Measurements from ENCODE around the gene GRIP2.
A peak's percentile ranks its signal among the peaks of the same experiment; 100 is the strongest.

GRIP2 gene

DNA sequence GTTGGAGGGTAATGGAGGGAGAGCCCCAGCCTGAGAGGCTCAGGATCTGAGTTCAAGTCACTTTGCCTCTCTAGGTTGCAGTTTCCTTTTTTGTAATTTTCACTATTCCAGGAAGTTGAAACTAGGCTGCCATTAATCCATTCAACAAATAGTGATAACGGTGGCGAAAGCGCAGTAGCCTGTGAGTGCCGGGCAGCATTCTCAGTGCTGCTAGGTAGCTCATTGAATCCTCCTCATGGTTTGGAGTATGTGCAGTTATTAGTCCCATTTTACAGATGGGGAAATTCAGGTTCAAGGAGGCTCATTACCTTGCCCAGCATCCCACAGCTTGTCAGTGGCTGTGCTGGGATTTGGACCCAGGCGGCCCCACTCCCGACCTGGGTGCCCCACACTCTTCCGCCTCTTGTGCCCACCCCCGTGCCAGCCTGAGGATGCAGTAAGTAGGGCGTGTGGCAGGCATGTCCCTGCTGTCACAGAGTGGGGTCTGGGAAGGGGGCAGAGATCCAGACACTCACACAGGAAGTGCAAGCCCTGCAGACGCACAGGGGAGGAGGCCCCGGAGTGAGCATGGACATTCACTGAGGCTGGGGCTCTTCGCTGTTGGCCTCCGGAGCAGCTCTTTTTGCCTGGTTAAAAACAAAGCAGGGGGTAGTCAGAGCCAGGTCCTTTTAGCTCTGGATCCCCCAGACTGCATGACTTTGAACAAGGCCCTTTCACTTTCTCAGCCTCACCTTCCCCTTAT, 79.0 kb downstream of the GRIP2 start:
- Mint-ChIP-seq H3K27me3 (ENCODE audit: low read depth, poor library complexity) (peaks cover 3% of the 10 kb centered on the region), H3K4me1 (peaks cover 43% of the 10 kb centered on the region), H3K27ac (peak overlapping the region; percentile 39), H3K36me3 (ENCODE audit: low read depth) (peaks cover 42% of the 10 kb centered on the region), H3K4me3 (no peak overlapping the region), H3K9me3 (no peaks in the 10 kb centered on the region)
- no peak for DNase-seq
- TF ChIP-seq, protein P1, sequence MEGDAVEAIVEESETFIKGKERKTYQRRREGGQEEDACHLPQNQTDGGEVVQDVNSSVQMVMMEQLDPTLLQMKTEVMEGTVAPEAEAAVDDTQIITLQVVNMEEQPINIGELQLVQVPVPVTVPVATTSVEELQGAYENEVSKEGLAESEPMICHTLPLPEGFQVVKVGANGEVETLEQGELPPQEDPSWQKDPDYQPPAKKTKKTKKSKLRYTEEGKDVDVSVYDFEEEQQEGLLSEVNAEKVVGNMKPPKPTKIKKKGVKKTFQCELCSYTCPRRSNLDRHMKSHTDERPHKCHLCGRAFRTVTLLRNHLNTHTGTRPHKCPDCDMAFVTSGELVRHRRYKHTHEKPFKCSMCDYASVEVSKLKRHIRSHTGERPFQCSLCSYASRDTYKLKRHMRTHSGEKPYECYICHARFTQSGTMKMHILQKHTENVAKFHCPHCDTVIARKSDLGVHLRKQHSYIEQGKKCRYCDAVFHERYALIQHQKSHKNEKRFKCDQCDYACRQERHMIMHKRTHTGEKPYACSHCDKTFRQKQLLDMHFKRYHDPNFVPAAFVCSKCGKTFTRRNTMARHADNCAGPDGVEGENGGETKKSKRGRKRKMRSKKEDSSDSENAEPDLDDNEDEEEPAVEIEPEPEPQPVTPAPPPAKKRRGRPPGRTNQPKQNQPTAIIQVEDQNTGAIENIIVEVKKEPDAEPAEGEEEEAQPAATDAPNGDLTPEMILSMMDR (IDR thresholded peaks at IDR 0.05) = no peak

DNA sequence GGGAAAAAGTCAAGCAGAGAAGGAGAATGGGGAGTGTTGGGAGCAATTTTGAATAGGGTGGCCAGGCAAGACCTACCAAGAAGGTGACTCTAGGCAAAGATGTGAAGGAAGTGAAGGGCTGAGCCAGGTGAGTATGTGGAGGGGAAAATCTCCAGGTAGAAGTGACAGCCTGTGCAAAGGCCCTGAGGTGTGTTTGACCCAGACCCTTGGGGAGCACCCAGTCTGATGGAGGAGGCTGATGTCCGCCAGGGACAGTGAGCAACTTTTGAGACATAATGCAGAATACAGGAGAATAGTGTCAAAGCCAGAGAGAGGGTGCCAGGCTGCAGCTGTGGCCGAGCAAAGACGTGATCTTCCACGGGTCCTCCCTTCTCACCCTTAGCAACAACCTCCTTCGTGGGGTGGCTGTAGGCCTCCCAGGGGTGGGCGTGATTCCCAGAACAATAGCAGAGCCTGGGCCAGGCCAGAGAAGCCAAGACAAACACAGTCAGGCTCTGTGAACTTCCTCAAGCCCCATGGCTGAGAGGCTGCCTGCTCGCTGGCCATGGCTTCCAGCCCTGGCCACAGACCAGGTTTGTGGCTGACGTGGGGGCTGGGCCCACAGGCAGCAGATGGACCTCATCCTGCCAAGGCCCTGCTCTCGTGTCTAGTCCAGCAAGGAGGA, 79.7 kb downstream of the GRIP2 start:
- peaks cover 43% of the 10 kb centered on the region for H3K4me1 Mint-ChIP-seq
- H3K27me3 Mint-ChIP-seq (ENCODE audit: low read depth, poor library complexity) = peaks cover 3% of the 10 kb centered on the region
- no peak for DNase-seq
- H3K4me3 Mint-ChIP-seq = no peak overlapping the region
- H3K27ac Mint-ChIP-seq = peak overlapping the region; percentile 39
- no peaks in the 10 kb centered on the region for H3K9me3 Mint-ChIP-seq
- peaks cover 42% of the 10 kb centered on the region for H3K36me3 Mint-ChIP-seq (ENCODE audit: low read depth)
- TF ChIP-seq, protein P1 (IDR thresholded peaks at IDR 0.05) = no peak

DNA sequence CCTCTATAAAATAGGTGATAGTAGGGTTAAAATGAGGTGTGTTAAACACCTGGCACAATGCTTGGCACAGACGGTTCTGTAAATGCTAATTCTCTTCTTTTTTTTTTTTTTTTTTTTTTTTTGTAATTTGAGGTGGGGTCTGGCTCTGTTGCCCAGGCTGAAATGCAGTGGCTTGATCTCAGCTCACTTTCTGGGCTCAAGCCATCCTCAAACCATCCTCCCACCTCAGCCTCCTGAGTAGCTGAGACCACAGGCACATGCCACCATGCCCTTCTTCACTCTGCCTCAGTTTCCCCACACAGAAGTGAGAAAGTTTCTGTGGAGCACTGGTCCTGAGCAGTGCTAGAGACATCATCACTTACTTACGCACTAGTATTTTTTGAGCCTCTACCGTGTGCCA, 80.4 kb downstream of the GRIP2 start:
- H3K36me3 Mint-ChIP-seq (ENCODE audit: low read depth) = peaks cover 41% of the 10 kb centered on the region
- TF ChIP-seq, protein P1 (IDR thresholded peaks at IDR 0.05) = no peak
- H3K27me3 Mint-ChIP-seq (ENCODE audit: low read depth, poor library complexity) = peaks cover 3% of the 10 kb centered on the region
- H3K4me1 Mint-ChIP-seq = peaks cover 43% of the 10 kb centered on the region
- no peak for DNase-seq
- H3K27ac Mint-ChIP-seq = no peak overlapping the region
- H3K9me3 Mint-ChIP-seq = no peaks in the 10 kb centered on the region
- no peak overlapping the region for H3K4me3 Mint-ChIP-seq

DNA sequence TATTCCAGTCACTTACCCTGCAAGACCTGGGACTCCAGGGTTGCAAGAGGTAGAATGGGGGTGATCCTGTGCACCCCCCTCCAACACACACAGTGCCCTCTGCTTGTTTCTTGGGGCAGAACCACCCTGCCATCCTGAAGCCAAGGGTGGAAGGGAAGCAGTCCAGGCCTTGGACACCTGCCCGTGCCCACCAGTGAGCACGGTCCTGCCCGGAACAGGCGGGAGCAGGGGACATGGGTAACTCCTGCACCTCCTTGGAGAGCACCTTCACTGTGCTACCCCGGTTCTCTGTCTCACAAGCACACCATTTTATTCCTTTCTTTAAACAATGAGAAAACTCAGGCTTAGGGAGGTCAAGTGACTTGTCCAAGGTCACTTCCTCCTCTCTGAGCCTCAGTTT, 80.8 kb downstream of the GRIP2 start:
- H3K4me3 Mint-ChIP-seq = no peak overlapping the region
- peaks cover 3% of the 10 kb centered on the region for H3K27me3 Mint-ChIP-seq (ENCODE audit: low read depth, poor library complexity)
- no peak for DNase-seq
- peaks cover 47% of the 10 kb centered on the region for H3K4me1 Mint-ChIP-seq
- no peak overlapping the region for H3K27ac Mint-ChIP-seq
- H3K9me3 Mint-ChIP-seq = no peaks in the 10 kb centered on the region
- TF ChIP-seq, protein P1 (IDR thresholded peaks at IDR 0.05) = no peak
- H3K36me3 Mint-ChIP-seq (ENCODE audit: low read depth) = peaks cover 41% of the 10 kb centered on the region

DNA sequence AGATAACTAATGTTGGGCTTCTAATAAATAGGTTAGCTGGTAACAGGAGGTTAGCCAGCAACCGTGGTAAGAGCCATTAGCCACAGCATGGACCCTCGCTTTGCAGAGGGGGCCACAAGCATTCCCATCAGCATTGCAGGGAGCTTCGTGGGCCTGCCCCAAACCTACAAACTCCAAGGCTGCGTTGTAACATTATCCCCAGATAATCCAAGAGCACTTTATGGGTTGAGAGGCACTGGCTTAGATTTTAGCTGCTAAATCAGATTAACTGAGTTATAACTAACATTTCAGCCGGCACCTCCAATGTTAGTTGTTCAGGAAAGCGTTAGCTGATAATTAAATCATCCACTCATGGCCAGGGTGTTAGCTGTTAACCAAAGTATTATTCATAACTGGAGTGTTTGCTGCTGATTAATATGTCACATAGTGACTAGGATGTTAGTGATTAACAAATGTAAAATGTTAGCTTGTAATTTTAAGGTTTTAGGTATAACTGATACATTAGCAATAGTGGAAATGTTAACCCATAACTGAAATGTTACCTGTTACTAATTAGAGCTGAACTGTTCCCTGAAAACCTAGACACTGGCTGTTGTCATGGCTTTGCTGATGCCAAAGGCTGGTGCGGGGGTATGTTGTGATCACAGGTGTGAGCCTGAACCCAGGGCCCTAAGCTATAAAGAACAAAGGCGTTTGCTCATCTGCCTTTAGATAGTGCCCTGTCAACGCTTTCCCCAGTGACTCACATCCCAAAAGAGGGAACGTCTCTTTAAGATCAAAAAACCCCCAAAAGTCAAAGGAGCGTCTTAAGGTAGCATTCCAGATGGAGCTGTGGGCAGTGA, 81.5 kb downstream of the GRIP2 start:
- TF ChIP-seq, protein P1 (IDR thresholded peaks at IDR 0.05) = no peak
- peak overlapping the region; percentile 93 for H3K27ac Mint-ChIP-seq
- peaks cover 3% of the 10 kb centered on the region for H3K27me3 Mint-ChIP-seq (ENCODE audit: low read depth, poor library complexity)
- H3K9me3 Mint-ChIP-seq = no peaks in the 10 kb centered on the region
- no peak for DNase-seq
- H3K4me3 Mint-ChIP-seq = no peak overlapping the region
- peaks cover 40% of the 10 kb centered on the region for H3K36me3 Mint-ChIP-seq (ENCODE audit: low read depth)
- H3K4me1 Mint-ChIP-seq = peaks cover 53% of the 10 kb centered on the region
